HL-60 (cell line): ENCODE results near the gene MRAS.

ENCODE experiments used
- DNase-seq, 2 experiments: peaks; one replicate each; pipeline ENCODE4 v3.0.0-alpha.2; 2010 to 2020; ENCODE audit warnings: low read depth in 1 of 2, low spot score in 1 of 2
- H3K27ac ChIP-seq: fragments of 250-450 bp; sonication (Bioruptor Pico); replicated peaks from 2 replicates; pipeline ENCODE4 v1.5.1; 2020; ENCODE audit warnings: mild to moderate bottlenecking, moderate library complexity
- H3K27me3 ChIP-seq: fragments of 250-450 bp; sonication (Bioruptor Pico); 2 replicates; pipeline ENCODE4 v1.5.1; 2021; ENCODE audit warnings: mild to moderate bottlenecking, moderate library complexity; ENCODE audit not compliant: insufficient read depth, poor library complexity, severe bottlenecking
- H3K4me3 ChIP-seq: replicated peaks from 2 replicates; pipeline ENCODE4 v1.5.1; 2011; ENCODE audit warnings: mild to moderate bottlenecking, control low read depth, low read length; ENCODE audit not compliant: insufficient read depth
- CTCF ChIP-seq: IDR thresholded peaks from one replicate; pipeline ENCODE4 v1.5.1; 2011; ENCODE audit warnings: low read length, control low read depth, inconsistent platforms; ENCODE audit not compliant: insufficient read depth
- GABPA ChIP-seq: IDR thresholded peaks from 2 replicates; pipeline ENCODE4 v1.6.1; 2012; ENCODE audit warnings: low read depth
- POLR2AphosphoS5 ChIP-seq: IDR thresholded peaks from 2 replicates; pipeline ENCODE4 v1.6.1; 2012; ENCODE audit warnings: low read depth
- REST ChIP-seq: IDR thresholded peaks from 2 replicates; pipeline ENCODE4 v1.6.1; 2012; ENCODE audit warnings: low read depth; ENCODE audit not compliant: insufficient replicate concordance
- SPI1 ChIP-seq: IDR thresholded peaks from 2 replicates; pipeline ENCODE4 v1.6.1; 2012; ENCODE audit warnings: low read depth, mild to moderate bottlenecking, borderline replicate concordance

Gene MRAS

GRCh38 chr3:138378990-138379389 is 30.6 kb downstream of the MRAS start:
- H3K4me3 ChIP-seq, result no peak overlapping the region
- no peak overlapping the region for H3K27ac ChIP-seq
- H3K27me3 ChIP-seq, result peaks cover 3% of the 10 kb centered on the region
- no peak for DNase-seq
- TF ChIP-seq SPI1 (no peak), GABPA (no peak), REST (no peak), POLR2AphosphoS5 (no peak), CTCF (no peak)

GRCh38 chr3:138381413-138381901 is 33.1 kb downstream of the MRAS start:
- no peak for TF ChIP-seq CTCF
- TF ChIP-seq POLR2AphosphoS5, result no peak
- TF ChIP-seq REST, result no peak
- TF ChIP-seq SPI1, result no peak
- no peak for TF ChIP-seq GABPA
- Histone ChIP-seq H3K27ac (no peak overlapping the region), H3K27me3 (peaks cover 3% of the 10 kb centered on the region), H3K4me3 (no peak overlapping the region)
- DNase-seq, result no peak

- Histone ChIP-seq H3K27ac (no peak overlapping the region), H3K4me3 (no peak overlapping the region), H3K27me3 (peaks cover 3% of the 10 kb centered on the region)
- TF ChIP-seq POLR2AphosphoS5 (no peak), SPI1 (no peak), CTCF (no peak), REST (no peak), GABPA (no peak)
- no peak for DNase-seq
Measured at GRCh38 chr3:138381950-138382715, 33.8 kb downstream of the MRAS start.
